HG02642 (cell line): Measurements from ENCODE around the gene RAPGEF6.

Experiments used
- ATAC-seq: cut with Tn5 transposase; IDR thresholded peaks from one replicate; pipeline ENCODE4 v1.9.1; 2021; ENCODE audit warnings: mild to moderate bottlenecking; ENCODE audit not compliant: unreplicated experiment, poor library complexity

Gene RAPGEF6

GRCh38 chr5:131375351-131375750 lies 259.7 kb downstream of the RAPGEF6 start:
- ATAC-seq, result peak; percentile 32
